T-cell (primary cell): ENCODE results near the gene RNF6. TPM values are rescaled to one million over a fixed set of nuclear protein-coding genes. Genes with fewer than 3 reads are reported as not detected.

ENCODE experiments used
- ATAC-seq, 4 experiments: fragments of 200-7000 bp in 3 of 4; fragments of 150-1000 bp in 1 of 4; cut with Tn5 transposase; replicated peaks in 1 of 4; 1 replicate in 3 of 4; 2 replicates in 1 of 4; pipeline ENCODE4 v1.10.0; 2021; ENCODE audit warnings: moderate library complexity in 3 of 4, mild to moderate bottlenecking in 2 of 4, moderate number of reproducible peaks in 1 of 4
- CTCF ChIA-PET, 2 donors: fragments of 300-600 bp; sonication (Branson Sonifier 250); formaldehyde crosslinking; loops; one replicate each; lab custom pipeline; 2022; ENCODE audit warnings: antibody characterized with exemption in 2 of 2; lab: Charles Lee
- POLR2A ChIA-PET, 2 donors: fragments of 300-600 bp; sonication (Branson Sonifier 250); formaldehyde crosslinking; loops; one replicate each; lab custom pipeline; 2022; ENCODE audit warnings: antibody characterized with exemption in 2 of 2; lab: Charles Lee
- DNase-seq, 35 experiments: peaks; one replicate each; pipeline versions ENCODE4 v3.0.0 to v3.0.0-alpha.2; 2013 to 2023
- H3K27ac ChIP-seq: one replicate; pipeline ENCODE4 v1.5.1; 2013; ENCODE audit warnings: low read length
- H3K27me3 ChIP-seq, 2 experiments: replicated peaks in 1 of 2; 1 replicate in 1 of 2; 2 replicates in 1 of 2; pipeline versions ENCODE4 v1.6.1 to v1.7.0; 2013; ENCODE audit warnings: low read length in 1 of 2, mixed read lengths in 1 of 2; ENCODE audit not compliant: control insufficient read depth in 2 of 2, insufficient read depth in 2 of 2; ENCODE audit errors: extremely low read depth in 1 of 2
- H3K36me3 ChIP-seq, 2 donors: 1 replicate in 1 of 2; 2 replicates in 1 of 2; pipeline versions ENCODE4 v1.6.1 to v1.7.0; 2013; ENCODE audit warnings: low read length in 1 of 2; ENCODE audit not compliant: control insufficient read depth in 2 of 2, insufficient read depth in 1 of 2; ENCODE audit errors: extremely low read depth in 1 of 2
- H3K4me1 ChIP-seq, 2 experiments: 1 replicate in 1 of 2; 2 replicates in 1 of 2; pipeline versions ENCODE4 v1.6.1 to v1.7.0; 2013; ENCODE audit warnings: low read length in 2 of 2, mixed read lengths in 1 of 2; ENCODE audit not compliant: insufficient read depth in 2 of 2, control insufficient read depth in 1 of 2; ENCODE audit errors: extremely low read depth in 1 of 2
- H3K4me3 ChIP-seq, 2 donors: 1 replicate in 1 of 2; 2 replicates in 1 of 2; pipeline versions ENCODE4 v1.5.1 to v1.7.0; 2013; ENCODE audit warnings: mild to moderate bottlenecking in 2 of 2, low read length in 1 of 2, moderate library complexity in 1 of 2; ENCODE audit not compliant: control insufficient read depth in 1 of 2; ENCODE audit errors: extremely low read depth in 1 of 2
- H3K9me3 ChIP-seq: 2 replicates; pipeline ENCODE4 v1.7.0; 2013
- H3K27ac Mint-ChIP-seq, 2 donors: one replicate each; pipeline ENCODE4 v1.8.0; 2020 to 2021; ENCODE audit warnings: mild to moderate bottlenecking in 2 of 2, mixed read lengths in 2 of 2
- H3K27me3 Mint-ChIP-seq, 2 donors: one replicate each; pipeline ENCODE4 v1.8.0; 2021 to 2022; ENCODE audit warnings: mixed read lengths in 2 of 2
- H3K36me3 Mint-ChIP-seq: one replicate; pipeline ENCODE4 v1.8.0; 2021; ENCODE audit warnings: mixed read lengths
- H3K4me1 Mint-ChIP-seq, 3 donors: one replicate each; pipeline ENCODE4 v1.8.0; 2020 to 2022; ENCODE audit warnings: mixed read lengths in 3 of 3, mild to moderate bottlenecking in 1 of 3
- H3K4me3 Mint-ChIP-seq, 3 donors: one replicate each; pipeline ENCODE4 v1.8.0; 2020 to 2022; ENCODE audit warnings: mild to moderate bottlenecking in 3 of 3, mixed read lengths in 3 of 3, moderate library complexity in 3 of 3
- H3K9me3 Mint-ChIP-seq, 3 donors: one replicate each; pipeline ENCODE4 v1.8.0; 2020 to 2022; ENCODE audit warnings: mixed read lengths in 3 of 3
- WGBS: methylation state at CpG from one replicate; pipeline ENCODE4 v1.1.5; 2013; ENCODE audit warnings: missing lambda C conversion rate; ENCODE audit not compliant: insufficient coverage; 5-methylcytosine and 5-hydroxymethylcytosine counted together
- total RNA-seq, 35 experiments: library from RNA in 6 of 35; stranded (reverse) in 6 of 35; fragments of 120-200 nt in 1 of 35; gene quantifications; one replicate each; pipeline versions ENCODE4 v1.2.1 to v1.2.4 and lab custom pipeline; 2013 to 2026

RNF6 gene
- total RNA-seq, 5 donors from 2014 or later (not counting 1 experiment from before 2014, with no cell fraction given): 35.7 to 45.0 (median 43.6) TPM

DNA sequence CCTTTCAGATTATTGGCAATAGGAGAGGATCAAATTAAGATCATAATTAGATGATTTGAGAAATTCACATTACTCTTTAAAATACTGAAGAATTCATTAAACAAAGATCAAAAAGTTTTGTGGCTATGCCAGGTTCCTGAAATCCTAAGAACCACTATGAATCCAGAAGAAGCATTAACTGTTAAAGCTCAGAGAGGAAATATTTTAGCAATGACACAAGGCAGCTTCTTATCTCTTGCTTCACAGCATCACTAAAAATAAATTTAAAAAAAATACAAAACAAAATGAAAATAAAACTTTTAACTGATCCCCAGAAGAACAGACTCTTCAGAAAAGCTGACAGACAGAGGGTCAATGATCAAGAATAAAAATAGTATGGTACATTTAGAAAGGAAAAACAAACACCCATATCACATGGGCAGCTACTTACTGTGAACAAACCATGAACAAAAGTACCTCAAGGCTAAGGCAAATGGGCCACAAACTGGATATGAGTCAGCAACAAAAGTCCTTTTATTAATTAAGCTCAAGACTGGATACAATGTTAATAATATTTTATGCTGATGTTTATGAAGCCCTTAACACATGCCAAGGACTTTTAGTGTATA lies 19.6 kb downstream of the RNF6 start:
- Histone ChIP-seq H3K27me3 (no peaks in the 10 kb centered on the region), H3K4me3 (no peak overlapping the region), H3K9me3 (no peaks in the 10 kb centered on the region), H3K4me1 (no peaks in the 10 kb centered on the region), H3K36me3 (peaks cover 10 to 12% of the 10 kb centered on the region in 2 donors), H3K27ac (no peak overlapping the region)
- Mint-ChIP-seq H3K36me3 (peaks cover 47% of the 10 kb centered on the region), H3K4me1 (peaks cover 0 to 4% (median 0%) of the 10 kb centered on the region in 3 donors), H3K27ac (no peak overlapping the region), H3K9me3 (peaks cover 0 to 1% (median 0%) of the 10 kb centered on the region in 3 donors), H3K4me3 (no peak overlapping the region), H3K27me3 (no peaks in the 10 kb centered on the region)
- ATAC-seq (no peak), DNase-seq (no peak)
- POLR2A ChIA-PET: no interaction called here
- CTCF ChIA-PET: interaction anchor here in 1 of 2 donors (0.5 kb wide), 1 partner anchor 137 kb away, joined by 3 read pairs; no protein-coding TSS in a partner anchor

DNA sequence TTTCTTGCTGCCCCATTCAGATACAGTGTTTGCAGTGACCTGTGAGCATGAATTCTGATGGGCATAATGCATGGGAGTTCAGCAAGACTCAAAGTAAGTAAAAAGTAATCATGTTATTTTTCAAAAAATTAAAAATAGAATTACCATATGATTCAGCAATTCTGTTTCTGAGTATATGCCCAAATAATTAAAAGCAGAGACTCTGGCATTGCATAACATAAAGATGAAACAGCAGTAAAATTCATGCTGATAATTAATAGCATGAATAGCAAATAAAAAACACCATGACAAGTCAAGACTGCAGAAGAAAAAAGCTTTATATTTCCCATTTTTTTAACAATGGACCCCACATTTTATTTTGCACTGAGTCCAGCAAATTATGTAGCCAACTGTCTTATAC lies 21.3 kb downstream of the RNF6 start:
- H3K4me1 Mint-ChIP-seq: no peaks in the 10 kb centered on the region
- H3K4me3 Mint-ChIP-seq: no peak overlapping the region
- no peak for ATAC-seq
- H3K4me1 ChIP-seq: no peaks in the 10 kb centered on the region
- CTCF ChIA-PET: no interaction called here
- peaks cover 8 to 10% of the 10 kb centered on the region in 2 donors for H3K36me3 ChIP-seq
- no peak overlapping the region for H3K4me3 ChIP-seq
- no peak for DNase-seq
- no peak overlapping the region for H3K27ac ChIP-seq
- no peaks in the 10 kb centered on the region for H3K27me3 ChIP-seq
- no peaks in the 10 kb centered on the region for H3K9me3 ChIP-seq
- H3K27ac Mint-ChIP-seq: no peak overlapping the region
- POLR2A ChIA-PET: interaction anchor here in 1 of 2 donors (0.8 kb wide), 1 partner anchor 41 kb away, joined by 3 read pairs; no protein-coding TSS in a partner anchor
- H3K36me3 Mint-ChIP-seq: peaks cover 56% of the 10 kb centered on the region
- H3K27me3 Mint-ChIP-seq: no peaks in the 10 kb centered on the region
- H3K9me3 Mint-ChIP-seq: peaks cover 3 to 8% (median 3%) of the 10 kb centered on the region in 3 donors

DNA sequence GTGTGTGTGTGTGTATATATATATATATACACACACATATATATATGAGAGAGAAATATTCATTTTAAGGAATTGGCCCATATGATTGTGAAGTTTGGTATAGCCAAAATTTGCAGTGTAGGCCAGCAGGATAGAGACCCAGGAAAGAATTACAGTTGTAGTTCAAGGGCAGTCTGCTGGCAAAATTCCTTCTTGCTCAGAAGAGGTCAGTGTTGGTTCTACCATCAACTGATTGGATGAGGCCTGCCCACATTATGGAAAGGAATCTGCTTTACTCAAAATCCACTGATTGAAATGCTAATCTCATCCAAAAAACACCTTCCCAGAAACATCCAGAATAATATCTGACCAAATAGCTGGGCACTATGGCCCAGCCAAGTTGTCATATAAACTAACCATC lies 24.0 kb downstream of the RNF6 start:
- no peaks in the 10 kb centered on the region for H3K4me1 ChIP-seq
- H3K27ac Mint-ChIP-seq: no peak overlapping the region
- no peak overlapping the region for H3K27ac ChIP-seq
- CTCF ChIA-PET: interaction anchor here in 1 of 2 donors (1.3 kb wide), 1 partner anchor 13 kb away, joined by 5 read pairs; no protein-coding TSS in a partner anchor
- ATAC-seq (no peak), DNase-seq (no peak)
- no peak overlapping the region for H3K4me3 ChIP-seq
- no peaks in the 10 kb centered on the region for H3K27me3 ChIP-seq
- H3K36me3 Mint-ChIP-seq: peaks cover 65% of the 10 kb centered on the region
- no peaks in the 10 kb centered on the region for H3K9me3 ChIP-seq
- no peaks in the 10 kb centered on the region for H3K4me1 Mint-ChIP-seq
- H3K4me3 Mint-ChIP-seq: no peak overlapping the region
- POLR2A ChIA-PET: no interaction called here
- H3K27me3 Mint-ChIP-seq: no peaks in the 10 kb centered on the region
- peaks cover 3 to 20% (median 13%) of the 10 kb centered on the region in 3 donors for H3K9me3 Mint-ChIP-seq
- peaks cover 4 to 5% of the 10 kb centered on the region in 2 donors for H3K36me3 ChIP-seq

DNA sequence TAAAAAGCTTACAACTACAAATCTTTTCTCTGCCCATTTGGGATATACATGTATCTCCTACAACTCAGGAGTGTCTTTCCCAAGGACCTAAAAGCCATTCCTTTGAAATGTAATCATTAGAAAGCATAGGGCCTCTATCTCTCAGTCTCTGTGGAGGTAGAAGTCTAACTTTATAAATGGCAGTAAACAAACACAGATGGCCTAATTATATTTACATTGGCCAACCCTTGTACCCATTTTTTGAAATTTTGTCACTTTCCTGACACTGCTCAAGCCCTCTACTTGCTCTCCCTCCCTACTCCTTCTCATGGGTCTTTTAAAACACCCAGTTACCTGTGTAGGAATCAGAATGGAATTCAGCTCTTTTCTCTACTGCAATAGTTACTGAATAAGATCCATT lies 24.8 kb downstream of the RNF6 start:
- Mint-ChIP-seq H3K4me1 (no peaks in the 10 kb centered on the region), H3K27ac (no peak overlapping the region), H3K9me3 (peaks cover 3 to 20% (median 13%) of the 10 kb centered on the region in 3 donors), H3K4me3 (no peak overlapping the region), H3K36me3 (peaks cover 61% of the 10 kb centered on the region), H3K27me3 (no peaks in the 10 kb centered on the region)
- no peaks in the 10 kb centered on the region for H3K4me1 ChIP-seq
- H3K27ac ChIP-seq: no peak overlapping the region
- ChIA-PET CTCF (no interaction called here), POLR2A (no interaction called here)
- peaks cover 0 to 3% of the 10 kb centered on the region in 2 donors for H3K36me3 ChIP-seq
- H3K27me3 ChIP-seq: no peaks in the 10 kb centered on the region
- ATAC-seq: no peak
- H3K4me3 ChIP-seq: no peak overlapping the region
- no peak for DNase-seq
- H3K9me3 ChIP-seq: no peaks in the 10 kb centered on the region

DNA sequence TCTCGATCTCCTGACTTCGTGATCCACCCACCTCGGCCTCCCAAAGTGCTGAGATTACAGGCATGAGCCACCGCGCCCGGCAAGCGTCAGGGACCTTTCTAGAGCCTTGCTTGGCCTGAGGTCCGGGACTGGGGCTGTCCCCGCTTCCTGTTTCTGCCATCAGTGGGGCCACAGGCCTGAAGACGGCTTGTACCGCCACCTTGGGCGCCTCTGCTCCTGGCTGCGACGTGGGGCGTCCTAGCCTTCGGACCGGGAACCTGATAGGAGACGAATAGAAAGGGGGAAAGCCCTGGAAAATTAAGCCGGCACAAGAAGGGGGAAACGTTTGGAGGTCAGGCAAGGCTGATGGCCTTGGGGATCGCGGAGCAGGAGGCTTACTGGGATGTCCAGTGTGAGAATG lies 35.1 kb downstream of the RNF6 start:
- Mint-ChIP-seq H3K27ac (peak overlapping the region; percentile 92 to 96), H3K9me3 (no peaks in the 10 kb centered on the region), H3K4me3 (peak overlapping the region; percentile 85 to 94 (median 90)), H3K4me1 (peaks cover 20 to 34% (median 22%) of the 10 kb centered on the region in 3 donors), H3K36me3 (no peaks in the 10 kb centered on the region), H3K27me3 (no peaks in the 10 kb centered on the region)
- H3K27me3 ChIP-seq: no peaks in the 10 kb centered on the region
- H3K36me3 ChIP-seq: no peaks in the 10 kb centered on the region
- peak overlapping the region; percentile 76 for H3K4me3 ChIP-seq
- peaks cover 3 to 18% of the 10 kb centered on the region in 2 experiments for H3K4me1 ChIP-seq
- DNase-seq (peak in 2 of 35 experiments; percentile 3 to 14), ATAC-seq (no peak)
- WGBS: 64% methylated on average over 19 of the region's 22 CpGs
- H3K27ac ChIP-seq: peak overlapping the region; percentile 66
- ChIA-PET POLR2A (interaction anchor here (0.5 to 1.7 kb wide), 3 partner anchors 34 to 546 kb away, joined by 3 to 5 read pairs (median 4); no protein-coding TSS in a partner anchor), CTCF (interaction anchor here (0.7 to 4.3 kb wide), 10 partner anchors 27 to 512 kb away, joined by 3 to 125 read pairs (median 13); partner anchors contain the start of gene RNF6 (in 1 of the 2))
- H3K9me3 ChIP-seq: no peaks in the 10 kb centered on the region

DNA sequence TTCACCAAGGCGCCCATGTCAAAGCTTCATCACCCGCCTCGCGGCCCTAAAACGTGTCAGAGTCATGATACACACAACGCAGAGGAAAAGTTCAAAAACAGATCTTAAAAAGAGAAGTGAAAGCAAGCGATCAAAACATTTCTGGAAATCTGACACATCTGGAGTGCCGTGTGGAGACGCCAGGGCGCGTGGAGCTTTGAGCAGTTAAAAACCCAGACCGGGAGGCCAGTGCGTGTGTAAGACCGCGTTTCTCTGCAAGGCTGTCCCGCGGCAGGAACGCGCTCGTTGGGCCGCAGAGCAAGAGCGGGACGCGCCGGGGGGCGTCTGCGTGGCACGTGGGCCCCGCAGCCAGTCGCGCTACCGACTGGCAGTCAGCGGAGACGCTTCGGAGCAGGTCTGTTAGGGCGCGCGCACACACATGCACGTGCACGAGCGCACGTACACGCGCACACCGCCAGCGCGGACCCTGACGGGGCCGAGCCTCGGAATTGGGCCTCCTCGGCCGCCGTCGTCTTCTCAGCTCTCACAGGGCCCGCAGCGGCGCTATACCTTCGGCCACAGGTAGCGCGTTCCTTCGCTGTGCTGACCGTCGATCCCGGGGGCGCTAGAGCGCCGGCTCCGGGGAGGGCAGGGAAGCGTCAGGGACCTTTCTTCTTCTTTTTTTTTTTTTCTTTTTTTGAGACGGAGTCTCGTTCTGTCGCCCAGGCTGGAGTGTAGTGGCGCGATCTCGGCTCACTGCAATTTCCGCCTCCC lies 35.8 kb downstream of the RNF6 start:
- ChIA-PET POLR2A (interaction anchor here (0.7 to 1.7 kb wide), 2 partner anchors 35 to 547 kb away, joined by 3 to 4 read pairs; no protein-coding TSS in a partner anchor), CTCF (interaction anchor here (0.7 to 4.3 kb wide), 14 partner anchors 12 to 744 kb away, joined by 3 to 125 read pairs (median 8); partner anchors contain the start of gene RNF6 (in 1 of the 2))
- peak overlapping the region; percentile 66 for H3K27ac ChIP-seq
- WGBS: under 1% methylated on average over 68 of the region's 76 CpGs
- peak overlapping the region; percentile 92 to 96 for H3K27ac Mint-ChIP-seq
- no peaks in the 10 kb centered on the region for H3K36me3 Mint-ChIP-seq
- H3K9me3 ChIP-seq: no peaks in the 10 kb centered on the region
- peak overlapping the region; percentile 85 to 94 (median 90) for H3K4me3 Mint-ChIP-seq
- H3K9me3 Mint-ChIP-seq: no peaks in the 10 kb centered on the region
- no peaks in the 10 kb centered on the region for H3K36me3 ChIP-seq
- DNase-seq (peak; percentile 80 to 97 (median 87)), ATAC-seq (peak; percentile 85 to 90 (median 87))
- H3K4me3 ChIP-seq: peak overlapping the region; percentile 76
- H3K27me3 Mint-ChIP-seq: no peaks in the 10 kb centered on the region
- peaks cover 20 to 34% (median 22%) of the 10 kb centered on the region in 3 donors for H3K4me1 Mint-ChIP-seq
- H3K4me1 ChIP-seq: peaks cover 3 to 18% of the 10 kb centered on the region in 2 experiments
- no peaks in the 10 kb centered on the region for H3K27me3 ChIP-seq
